Measurements from ENCODE around the gene TRHDE. TPM values are rescaled to one million over a fixed set of nuclear protein-coding genes. Genes with fewer than 3 reads are reported as not detected.

The TRHDE gene
- total RNA-seq, 1 donor from 2014 or later, result 12.1 TPM

DNA sequence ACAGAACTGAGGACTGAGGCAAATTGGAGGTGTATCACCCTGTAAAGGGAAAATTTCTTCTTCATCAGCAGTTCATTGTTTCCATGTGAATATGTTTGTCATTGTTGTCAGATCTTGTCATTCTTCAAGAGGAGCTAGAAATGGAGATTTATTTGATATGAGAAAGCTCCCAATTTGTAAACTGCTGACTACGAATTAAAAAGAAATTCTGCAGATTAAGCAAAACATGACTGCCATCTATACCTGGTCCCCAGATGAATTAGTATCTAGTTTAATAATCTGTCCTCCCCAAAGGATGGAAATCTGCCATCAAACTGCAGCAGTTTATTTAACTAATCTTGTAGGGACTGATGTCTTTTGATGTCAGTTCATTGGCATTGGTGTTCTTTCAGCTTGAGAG lies 162.8 kb downstream of the TRHDE start:
- DNase-seq (ENCODE audit: low spot score), result no peak

DNA sequence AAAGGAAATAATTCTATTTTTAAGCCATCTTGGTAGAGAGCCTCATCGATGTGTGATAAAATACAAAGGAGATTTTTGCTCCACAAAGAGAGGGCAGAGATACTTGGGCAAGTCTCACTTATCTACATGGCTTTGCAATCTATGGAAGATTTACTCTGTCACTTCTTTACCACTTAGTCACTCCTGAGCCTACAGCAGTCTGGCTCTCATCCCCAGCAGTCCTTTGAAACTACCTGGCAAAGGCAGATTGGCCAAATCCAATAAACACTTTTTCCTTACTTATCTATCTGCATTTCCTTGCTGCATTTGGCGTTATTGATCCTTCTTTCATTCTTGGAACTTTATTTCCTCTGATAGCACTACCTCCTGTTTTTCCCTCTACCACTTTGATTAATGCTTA lies 170.0 kb downstream of the TRHDE start:
- DNase-seq (ENCODE audit: low spot score), result no peak

DNA sequence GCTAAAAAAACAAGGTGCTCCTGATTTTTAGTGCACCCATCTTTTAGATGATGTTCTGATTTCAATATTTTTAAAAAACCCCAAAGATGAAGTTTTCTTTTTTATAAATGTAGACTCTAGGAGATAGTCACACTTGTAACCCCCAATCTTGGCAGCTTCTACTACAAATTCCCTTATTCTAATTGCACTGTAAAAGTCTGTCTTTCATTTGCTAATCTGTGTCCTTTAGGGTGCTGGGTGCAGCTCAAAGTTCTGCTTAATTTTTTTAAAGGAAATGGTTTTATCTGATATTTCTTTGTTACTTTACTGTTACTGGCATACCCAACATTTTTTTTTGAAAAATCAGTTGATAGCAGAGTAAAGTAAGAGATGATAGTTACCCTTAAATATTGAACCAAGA lies 172.0 kb downstream of the TRHDE start:
- DNase-seq (ENCODE audit: low spot score), result no peak

GRCh38 chr12:72444566-72444965 lies 172.4 kb downstream of the TRHDE start:
- no peak for DNase-seq (ENCODE audit: low spot score)

GRCh38 chr12:72448089-72448488 lies 175.9 kb downstream of the TRHDE start:
- no peak for DNase-seq (ENCODE audit: low spot score)

- no peak for DNase-seq (ENCODE audit: low spot score)
These were observed 176.6 kb downstream of the TRHDE start for GRCh38 chr12:72448805-72449204.

DNA sequence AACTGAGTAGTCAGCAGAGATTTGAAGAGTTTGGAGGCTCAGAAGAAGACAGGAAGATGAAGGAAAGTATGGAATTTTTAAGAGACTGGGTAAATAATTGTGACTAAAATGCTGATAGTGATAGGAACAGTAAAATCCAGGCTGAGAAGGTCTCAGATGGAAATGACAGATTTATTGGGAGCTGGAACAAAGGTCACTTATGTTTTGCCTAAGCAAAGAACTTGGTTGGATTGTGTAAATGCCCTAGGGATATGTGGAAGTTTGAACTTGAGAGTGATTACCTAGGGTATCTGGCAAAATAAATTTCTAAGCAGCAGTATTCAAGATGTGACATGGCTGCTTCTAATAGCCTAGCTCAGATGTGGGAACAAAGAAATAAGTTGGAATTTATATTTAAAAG lies 180.9 kb downstream of the TRHDE start:
- DNase-seq (ENCODE audit: low spot score), result no peak

GRCh38 chr12:72453550-72453949 lies 181.4 kb downstream of the TRHDE start:
- no peak for DNase-seq (ENCODE audit: low spot score)

DNA sequence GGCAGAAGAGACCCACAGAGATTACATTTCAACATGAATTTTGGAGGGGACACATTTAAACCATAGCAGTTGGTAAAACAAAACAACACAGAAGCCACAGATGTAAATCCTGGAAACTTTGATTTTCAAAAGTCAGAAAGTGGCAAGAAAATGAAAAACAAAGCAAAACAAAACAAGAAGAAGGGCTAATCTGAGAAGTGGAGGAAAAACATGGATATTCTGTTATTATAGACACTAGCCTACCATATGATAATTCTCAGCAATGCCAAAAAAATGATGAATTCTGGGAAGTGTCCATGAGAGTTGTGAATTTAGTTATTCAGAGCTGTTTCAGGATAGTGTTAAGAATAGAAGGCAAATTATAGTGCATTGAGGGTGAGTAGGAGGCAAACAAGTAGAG lies 192.3 kb downstream of the TRHDE start:
- DNase-seq (ENCODE audit: low spot score), result no peak

GRCh38 chr12:72465155-72465554 lies 193.0 kb downstream of the TRHDE start:
- no peak for DNase-seq (ENCODE audit: low spot score)

DNA sequence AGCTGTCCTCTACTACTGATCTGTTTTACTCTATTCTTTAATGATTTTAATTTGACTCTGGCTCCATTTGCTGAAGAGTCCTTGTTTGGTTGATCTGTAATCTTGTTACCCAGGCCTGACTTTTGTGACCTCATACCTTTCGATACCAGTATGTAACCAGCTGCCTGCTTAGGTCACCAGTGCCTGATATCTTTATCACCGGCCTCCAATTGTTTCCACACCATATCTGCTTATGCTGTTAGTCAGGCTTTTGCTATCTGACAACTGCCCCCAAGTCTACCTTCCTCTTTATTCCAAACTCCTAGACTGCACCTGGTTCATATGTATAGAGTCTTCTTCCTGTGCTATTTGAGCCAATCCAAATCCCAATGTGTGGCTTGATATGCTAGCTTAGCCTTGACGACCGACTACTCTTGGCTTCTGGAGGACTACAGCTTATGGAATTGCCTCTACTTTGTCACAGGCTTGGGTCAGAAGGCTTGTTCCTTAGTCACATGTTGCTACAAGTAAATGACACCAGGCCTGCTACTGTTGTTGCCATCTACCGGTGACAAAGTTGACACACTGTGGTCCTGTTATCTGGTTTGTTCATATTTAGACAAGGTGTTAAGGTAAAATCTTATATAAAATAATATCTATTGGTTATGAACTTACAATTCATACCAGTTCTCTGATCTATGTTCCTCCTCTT lies 193.9 kb downstream of the TRHDE start:
- DNase-seq (ENCODE audit: low spot score), result no peak

GRCh38 chr12:72467985-72468384 lies 195.8 kb downstream of the TRHDE start:
- DNase-seq (ENCODE audit: low spot score), result no peak

GRCh38 chr12:72468505-72468904 lies 196.3 kb downstream of the TRHDE start:
- DNase-seq (ENCODE audit: low spot score), result no peak

GRCh38 chr12:72471806-72472205 lies 199.6 kb downstream of the TRHDE start:
- DNase-seq (ENCODE audit: low spot score), result no peak

DNA sequence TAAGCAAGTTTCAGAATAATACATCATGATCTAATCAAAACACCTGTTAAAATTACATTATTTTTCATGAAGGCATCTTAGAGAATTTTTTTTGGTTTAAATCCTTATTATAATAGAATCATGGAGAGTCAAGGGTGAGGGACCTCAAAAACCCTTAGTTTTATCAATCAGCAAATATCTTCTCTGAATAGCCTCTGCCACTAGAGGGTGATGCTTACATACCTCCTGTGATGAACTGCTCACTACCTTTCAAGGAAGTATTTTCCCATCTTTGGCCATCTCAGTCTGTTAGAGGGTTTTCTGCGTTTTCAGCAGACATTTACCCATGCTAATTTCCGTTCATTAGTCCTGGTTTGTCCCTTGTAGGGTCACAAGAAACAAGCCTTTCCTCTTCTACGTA lies 200.2 kb downstream of the TRHDE start:
- DNase-seq (ENCODE audit: low spot score), result no peak

GRCh38 chr12:72476301-72476700 lies 204.1 kb downstream of the TRHDE start:
- DNase-seq (ENCODE audit: low spot score), result no peak

GRCh38 chr12:72485017-72485701 lies 213.0 kb downstream of the TRHDE start:
- DNase-seq (ENCODE audit: low spot score), result no peak

GRCh38 chr12:72491426-72491825 lies 219.3 kb downstream of the TRHDE start:
- DNase-seq (ENCODE audit: low spot score), result no peak

- no peak for DNase-seq (ENCODE audit: low spot score)
These were observed 221.2 kb downstream of the TRHDE start for GRCh38 chr12:72493407-72493806.

DNA sequence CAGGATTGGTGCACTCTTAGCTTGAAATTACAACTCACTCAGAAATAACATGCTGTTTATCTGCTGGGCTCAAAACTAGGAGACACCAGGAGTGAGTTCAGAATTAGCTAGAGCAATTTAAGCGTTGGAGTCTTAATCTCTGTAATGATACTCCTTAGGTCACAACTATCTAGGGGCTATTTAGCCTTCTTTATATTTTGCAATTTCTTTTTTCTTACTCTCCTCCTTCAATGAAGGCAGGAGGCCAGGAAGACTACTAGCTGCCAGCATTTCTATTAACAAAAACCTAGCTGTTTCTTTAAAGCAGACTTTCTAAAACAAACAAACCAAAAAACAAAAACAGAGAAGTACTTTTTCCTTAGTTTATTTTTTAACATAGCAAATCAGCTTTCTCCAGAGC lies 226.2 kb downstream of the TRHDE start:
- no peak for DNase-seq (ENCODE audit: low spot score)

DNA sequence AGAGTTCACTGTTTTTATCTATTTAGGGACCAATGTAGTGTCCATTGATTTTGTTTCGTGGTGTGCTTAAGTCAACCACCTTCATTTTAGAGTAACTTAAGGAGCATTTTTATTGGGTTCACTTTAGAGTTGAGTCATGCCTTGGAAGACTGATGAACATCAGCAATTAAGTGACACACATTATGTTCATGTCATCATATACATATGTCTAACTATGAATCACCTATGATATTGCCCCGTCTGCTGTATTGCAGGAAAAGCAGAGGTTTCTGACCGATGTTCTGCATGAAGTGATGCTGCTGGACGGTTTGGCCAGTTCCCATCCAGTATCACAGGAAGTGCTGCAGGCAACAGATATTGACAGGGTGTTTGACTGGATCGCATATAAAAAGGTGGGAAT lies 227.1 kb downstream of the TRHDE start:
- DNase-seq (ENCODE audit: low spot score), result no peak

DNA sequence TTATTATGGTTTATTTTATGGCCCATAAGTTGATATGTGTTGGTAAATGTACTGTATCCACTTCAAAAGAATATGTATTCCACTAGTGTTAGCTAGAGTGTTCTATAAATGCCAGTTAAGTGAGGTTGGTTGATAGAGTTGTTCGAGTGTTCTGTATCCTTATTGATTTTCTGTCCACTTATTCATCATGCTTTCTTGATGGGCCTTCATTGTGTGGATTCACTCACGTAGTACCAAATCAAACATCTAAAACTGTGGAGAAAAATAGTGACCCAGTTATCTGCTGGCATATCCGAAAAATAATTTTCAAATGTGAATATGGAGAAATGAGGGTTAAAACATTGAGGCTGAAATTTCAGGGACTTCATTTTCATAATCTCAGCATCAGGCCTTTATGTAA lies 230.4 kb downstream of the TRHDE start:
- no peak for DNase-seq (ENCODE audit: low spot score)

- no peak for DNase-seq (ENCODE audit: low spot score)
These were observed 233.1 kb downstream of the TRHDE start for GRCh38 chr12:72505227-72505626.

DNA sequence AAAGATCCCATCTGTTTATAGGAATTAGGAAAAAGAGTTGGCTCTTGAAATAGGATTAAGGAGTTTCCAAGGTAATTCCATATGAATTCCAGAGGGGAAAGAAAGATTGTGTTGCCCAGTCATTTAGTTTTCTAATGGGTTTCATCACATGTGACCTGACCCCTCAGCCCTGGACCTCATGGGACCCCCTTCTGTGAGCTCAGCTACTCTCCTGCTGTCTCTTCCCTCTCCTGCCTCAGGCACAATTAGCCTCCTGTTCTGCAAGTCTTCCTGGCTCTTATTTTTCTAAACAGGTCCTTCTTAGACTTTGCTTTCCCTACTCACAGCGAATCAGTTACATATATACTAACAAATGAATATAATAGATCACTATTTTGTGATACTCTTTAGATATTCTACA lies 237.7 kb downstream of the TRHDE start:
- DNase-seq (ENCODE audit: low spot score), result no peak

Measured in ureter (tissue), 1 donor.